ENCODE measurements around the gene ARPIN.
"Not testable (repeated sequence)": the region's sequence is repeated elsewhere in the genome, so short reads cannot be mapped to it uniquely, and the experiment has no call there.

Gene ARPIN

DNA sequence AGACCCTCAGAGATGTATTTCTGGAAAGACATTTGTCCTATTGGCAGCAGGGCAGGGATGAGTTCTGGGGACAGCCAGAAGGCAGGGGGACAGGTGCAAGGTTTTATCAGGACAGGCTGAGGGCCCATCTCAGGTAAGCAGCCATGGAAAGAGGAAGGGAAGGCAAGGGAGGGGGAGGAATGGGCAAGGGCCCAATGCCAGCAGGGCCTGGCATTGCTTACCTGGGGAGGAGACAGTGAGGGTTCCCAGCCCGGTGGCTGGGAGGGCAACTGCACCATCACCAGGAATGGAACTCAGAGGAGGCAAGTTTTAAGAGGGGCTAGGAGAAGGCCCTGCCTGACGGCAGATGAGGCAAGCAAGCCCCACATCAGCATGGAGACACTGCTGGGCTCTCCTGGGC, 3.1 kb downstream of the ARPIN start:
- DNase-seq, result no peak

DNA sequence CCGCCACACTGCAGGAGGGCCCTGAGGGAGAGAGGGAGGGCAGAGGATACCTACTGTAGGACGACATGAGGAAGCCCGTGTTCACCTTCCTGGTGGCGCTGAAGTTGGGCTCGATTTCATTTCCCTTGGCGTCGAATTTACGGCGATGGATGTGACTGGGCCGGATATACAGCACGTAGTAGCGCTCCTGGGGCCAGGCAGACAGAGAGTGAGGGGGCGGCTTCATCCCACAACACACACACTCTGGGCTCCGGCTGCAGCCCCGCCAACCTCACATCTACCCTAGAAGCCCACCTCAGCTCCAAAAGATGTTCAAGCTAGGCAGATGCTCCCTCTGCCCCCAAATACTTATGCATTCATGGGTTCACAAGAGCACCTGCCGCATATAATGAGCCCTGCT, 4.5 kb downstream of the ARPIN start:
- DNase-seq, result no peak

GRCh38 chr15:89907289-89907688, 5.5 kb downstream of the ARPIN start:
- DNase-seq, result no peak

DNA sequence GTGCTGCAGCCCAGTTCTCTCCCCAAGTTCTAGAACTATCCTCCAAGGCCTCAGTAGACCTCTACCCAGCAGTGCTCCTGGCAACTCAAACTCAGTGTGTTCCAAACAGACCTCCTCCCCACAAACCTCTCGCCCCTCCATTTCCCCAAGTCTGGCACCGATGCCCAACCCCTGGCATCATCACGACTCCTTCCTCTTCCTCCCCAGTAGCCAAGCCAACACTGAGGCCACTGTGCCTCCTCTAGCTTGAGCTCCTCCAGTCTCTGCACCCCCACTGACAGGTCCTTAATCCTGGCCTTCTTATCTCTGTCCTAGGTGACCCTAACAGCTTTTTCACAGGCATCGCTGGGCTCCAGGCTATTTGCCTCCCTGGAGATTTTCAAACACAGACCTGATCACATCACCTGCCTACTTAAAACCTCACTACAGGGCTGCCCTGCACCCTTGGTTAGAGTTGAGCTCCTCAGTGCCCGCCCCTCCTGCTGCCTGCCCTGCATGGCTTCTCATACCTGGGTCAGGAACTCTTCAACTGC, 6.8 kb downstream of the ARPIN start:
- DNase-seq, result no peak

- DNase-seq, result no peak
These were observed 8.2 kb downstream of the ARPIN start for GRCh38 chr15:89904519-89904918.

GRCh38 chr15:89903858-89904130, 9.0 kb downstream of the ARPIN start:
- no peak for DNase-seq

DNA sequence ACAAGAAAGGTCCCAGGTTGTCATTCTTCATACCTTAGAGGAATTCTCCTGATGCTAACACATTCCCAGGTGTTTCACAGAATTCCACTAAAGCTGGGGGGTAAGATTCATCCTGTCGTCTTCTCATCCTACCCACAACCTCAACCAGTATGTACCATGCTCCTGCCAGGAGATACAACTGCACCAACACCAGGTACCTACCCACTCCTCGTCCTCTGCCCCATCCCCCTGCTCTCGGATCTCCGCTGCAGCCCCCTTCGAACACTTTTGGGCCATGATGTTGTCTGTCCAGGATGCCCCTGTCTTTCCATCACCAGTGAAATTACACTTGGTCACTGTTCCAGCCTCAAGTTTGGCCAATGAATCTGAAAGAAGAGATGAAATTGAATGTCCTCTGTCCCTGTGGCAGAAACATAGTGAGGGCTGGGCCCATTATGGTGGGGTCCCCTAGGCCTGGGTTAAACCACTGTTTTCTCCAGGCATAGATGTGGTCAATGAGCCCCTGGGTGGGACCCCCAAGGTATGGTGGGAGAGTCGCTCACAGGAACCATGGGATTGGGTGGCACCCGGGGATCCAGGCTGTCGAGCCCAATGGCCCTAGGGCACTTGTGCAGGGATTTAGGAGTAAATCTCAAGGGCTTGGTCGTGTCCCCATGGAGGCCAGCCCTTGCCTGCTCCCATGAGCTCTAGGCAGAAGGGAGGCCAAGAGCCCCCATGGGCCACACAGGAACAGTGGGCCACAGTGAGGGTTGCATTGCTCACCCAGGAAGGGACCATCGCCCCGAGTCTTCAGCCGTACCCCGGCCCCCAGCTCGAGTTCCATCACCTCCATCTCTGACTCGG, 9.5 kb downstream of the ARPIN start:
- DNase-seq, result no peak

GRCh38 chr15:89900849-89901248, 11.9 kb downstream of the ARPIN start:
- no peak for DNase-seq

GRCh38 chr15:89899951-89900567, 12.7 kb downstream of the ARPIN start:
- DNase-seq, result no peak

GRCh38 chr15:89899295-89899945, 13.3 kb downstream of the ARPIN start:
- DNase-seq, result no peak

DNA sequence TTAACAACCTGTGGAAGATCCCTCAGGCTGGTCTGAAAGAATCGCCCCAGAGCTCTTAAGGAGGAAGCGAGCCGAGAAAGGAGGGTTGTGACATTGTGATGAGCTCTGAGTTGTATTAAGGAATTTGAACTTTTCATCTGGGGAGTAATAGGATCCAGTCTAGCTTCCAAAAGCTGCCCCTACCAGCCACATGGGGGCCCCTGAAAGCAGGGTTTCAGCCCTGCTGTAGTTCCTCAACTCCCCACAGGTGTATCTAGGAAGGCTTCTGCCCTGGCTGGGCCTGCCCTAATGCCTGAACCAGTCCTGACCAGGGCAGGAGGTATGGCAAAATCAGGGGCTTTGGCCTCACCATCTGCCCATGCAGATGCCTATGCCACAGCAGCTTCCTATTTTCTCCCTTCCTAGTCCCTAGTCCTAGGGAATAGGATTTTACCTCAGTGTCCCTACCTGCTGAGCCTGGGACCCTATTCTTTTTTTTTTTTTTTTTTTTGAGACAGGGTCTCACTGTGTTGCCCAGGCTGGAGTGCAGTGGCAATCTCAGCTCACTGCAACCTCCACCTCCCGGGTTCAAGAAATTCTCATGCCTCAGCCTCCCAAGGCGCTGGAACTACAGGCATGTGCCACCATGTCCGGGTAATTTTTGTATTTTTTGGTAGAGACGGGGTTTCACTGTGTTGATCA, 14.0 kb downstream of the ARPIN start:
- peak; percentile 37 for DNase-seq

DNA sequence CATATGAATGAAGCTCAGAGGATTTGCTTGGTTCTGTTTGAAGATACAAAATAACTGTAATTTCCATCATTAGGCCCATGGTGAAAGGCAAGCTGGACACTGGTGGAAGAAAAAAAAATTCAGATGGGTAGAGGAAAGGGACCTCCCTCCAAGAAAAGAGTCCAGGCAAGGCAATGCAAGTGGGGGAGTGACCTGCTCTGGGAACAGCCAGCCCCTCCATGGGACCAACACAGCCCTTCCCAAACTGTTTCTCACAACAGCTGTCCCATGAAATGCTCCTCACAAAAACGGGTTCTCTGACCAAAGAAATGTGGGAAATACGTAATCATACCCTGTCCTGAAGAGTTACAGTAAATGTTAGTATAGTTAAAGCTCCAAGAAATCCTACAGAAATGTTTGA, 14.6 kb downstream of the ARPIN start:
- no peak for DNase-seq

GRCh38 chr15:89893696-89894447, 18.9 kb downstream of the ARPIN start, which contains the start of gene AP3S2:
Gene AP3S2, minus strand, starts transcription at chr15:89893994. Its CDS starts 45 bp downstream, at chr15:89893949.
- peak; percentile 84 for DNase-seq

DNA sequence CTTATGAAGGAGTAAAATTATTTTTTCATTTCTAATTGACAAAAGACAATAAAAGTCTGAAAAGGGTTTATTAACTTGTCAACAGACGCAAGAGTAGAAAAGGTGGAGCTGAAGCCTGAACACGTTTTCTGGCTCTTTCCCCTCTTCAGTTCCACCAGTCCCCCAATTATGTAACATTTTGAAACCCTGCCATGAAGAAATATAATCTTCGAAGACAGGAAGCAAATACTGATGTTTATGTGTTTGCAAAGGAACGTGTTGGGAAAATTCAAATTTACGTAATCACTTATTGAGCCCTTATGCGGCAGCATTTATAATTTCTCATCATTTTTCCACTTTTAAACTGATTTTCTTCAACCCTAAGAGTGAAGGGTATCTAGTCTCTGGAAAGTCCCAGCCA, 19.7 kb downstream of the ARPIN start:
- DNase-seq, result no peak

DNA sequence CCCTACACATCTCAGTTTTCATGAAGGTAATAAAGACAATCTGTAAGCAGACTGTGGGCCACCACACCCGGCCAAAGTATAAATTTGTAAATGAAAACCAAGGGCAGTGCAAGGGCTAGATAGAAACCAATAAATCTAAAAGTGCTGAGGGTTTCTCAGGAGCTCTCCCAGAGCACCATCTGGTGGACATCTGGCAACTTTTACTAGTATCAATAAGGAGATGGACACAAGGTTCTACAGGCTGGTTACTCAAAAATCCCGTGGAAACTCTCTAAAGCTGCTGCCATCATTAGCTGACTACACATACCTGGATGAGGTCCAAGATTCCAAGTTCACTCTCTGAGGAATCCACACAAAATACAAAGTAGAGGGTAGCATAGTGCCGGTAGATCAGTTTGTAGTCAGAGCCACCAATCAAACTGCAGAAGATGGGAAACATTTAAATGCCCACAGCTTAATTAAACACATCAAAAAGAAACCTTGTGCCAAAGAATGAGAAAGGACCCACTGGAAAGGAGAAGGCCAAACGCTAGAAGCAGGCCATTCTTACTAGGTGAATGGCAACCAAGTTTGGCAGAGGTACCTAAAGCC, 24.4 kb downstream of the ARPIN start:
- peak; percentile 38 for DNase-seq

GRCh38 chr15:89885611-89886010, 27.1 kb downstream of the ARPIN start:
- DNase-seq, result no peak

DNA sequence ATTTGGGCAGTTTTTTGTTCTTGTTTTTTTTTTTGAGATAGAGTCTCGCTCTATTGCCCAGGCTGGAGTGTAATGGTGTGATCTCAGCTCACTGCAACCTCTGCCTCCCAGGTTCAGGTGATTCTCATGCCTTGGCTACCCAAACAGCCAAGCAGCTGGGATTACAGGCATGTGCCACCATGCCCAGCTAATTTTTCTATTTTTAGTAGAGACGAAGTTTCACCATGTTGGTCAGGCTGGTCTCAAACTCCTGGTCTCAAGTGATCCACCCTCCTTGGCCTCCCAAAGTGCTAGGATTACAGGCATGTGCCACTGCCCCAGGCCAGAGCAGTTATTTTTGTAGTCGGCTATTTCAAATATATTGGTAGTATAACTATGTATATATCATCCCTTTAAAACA, 27.6 kb downstream of the ARPIN start:
- not testable (repeated sequence) for DNase-seq

DNA sequence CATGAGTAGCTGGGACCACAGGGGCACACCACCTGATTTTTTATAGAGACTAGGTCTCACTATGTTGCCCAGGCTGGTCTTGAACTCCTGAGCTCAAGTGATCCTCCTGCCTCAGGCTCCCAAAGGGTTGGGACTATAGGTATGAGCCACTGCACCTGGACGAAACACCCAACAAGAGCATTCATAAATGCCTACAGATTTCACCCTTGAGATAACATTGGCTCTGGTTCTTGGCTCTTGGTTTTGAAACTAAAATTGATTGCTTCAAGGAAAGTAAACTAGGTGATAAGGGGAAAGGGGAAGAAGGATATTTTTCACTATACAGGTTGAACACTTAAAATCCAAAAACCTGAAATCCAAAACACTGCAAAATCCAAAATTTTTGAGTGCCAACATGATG, 29.2 kb downstream of the ARPIN start:
- no peak for DNase-seq

DNA sequence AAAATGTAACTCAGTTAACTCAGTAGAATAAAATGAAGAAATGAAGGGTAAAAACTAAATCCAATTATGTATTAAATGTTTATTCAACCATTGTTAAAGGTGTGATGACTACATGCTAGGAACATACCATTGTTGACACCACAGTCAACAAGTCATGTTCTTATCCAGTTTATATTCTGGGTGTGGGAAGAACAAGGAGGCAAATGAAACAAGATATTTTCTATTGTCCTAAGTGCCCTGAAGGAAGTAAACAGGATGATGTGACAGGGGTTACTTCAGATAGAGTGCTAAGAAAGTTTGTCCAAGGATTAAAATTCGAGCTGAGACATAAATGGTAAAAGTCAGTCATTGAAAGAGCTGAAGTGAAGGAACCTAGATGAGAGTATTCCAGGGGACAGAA, 32.0 kb downstream of the ARPIN start:
- no peak for DNase-seq

GRCh38 chr15:89878323-89878722, 34.4 kb downstream of the ARPIN start:
- DNase-seq, result no peak

DNA sequence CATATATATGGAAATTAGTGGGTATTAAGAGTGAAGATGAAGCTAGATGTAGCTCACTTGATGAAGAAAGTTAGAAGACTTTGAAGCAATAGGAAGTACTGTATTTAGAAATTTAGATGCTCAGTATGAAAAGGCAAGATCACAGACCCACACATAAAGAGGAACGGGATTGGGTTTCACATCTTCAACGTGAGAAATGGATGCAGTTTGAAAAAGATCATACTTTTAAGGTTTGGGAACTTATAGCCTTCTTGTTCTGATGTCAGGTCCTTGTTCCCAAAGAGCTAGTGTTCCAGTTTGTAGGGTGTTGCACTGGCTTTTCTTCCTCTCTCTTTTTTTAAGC, 35.7 kb downstream of the ARPIN start:
- no peak for DNase-seq

DNA sequence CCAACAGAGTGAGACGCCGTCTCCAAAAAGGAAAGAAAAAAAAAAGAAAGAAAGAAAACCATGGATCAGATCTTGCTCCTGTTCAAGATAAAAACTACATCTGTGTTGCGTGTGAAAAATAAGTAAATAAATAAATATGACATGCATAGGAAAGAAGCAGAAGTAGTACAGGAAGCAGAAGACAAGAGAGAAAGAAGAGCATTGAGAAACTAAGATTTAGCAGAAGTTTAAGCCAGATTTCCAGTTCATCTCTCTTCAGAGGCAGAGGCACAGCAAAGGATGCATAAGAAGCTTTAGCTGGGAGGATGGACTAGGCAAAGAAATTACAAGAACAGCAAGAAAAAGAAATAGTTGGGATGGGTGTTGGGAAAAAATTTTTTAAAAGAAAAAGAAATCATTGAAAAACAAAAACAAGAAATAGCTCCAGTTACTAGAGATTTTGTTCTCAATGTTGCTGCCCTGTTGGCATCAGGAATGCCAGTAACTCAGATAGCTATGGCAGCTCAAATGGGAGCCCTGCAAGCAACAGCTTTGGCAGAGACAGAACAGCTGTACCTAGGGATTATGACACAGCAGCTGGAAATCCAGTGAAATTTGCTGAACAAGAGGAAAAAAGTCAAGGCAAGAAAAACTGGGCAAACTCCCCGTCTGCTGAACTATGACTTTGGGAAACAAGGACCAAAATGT, 36.2 kb downstream of the ARPIN start:
- no peak for DNase-seq
